HG03159 (cell line): ENCODE data around the gene ALX1.
A peak's percentile ranks its signal among the peaks of the same experiment; 100 is the strongest.
"Not testable (repeated sequence)": the region's sequence is repeated elsewhere in the genome, so short reads cannot be mapped to it uniquely, and the experiment has no call there.

ENCODE experiments used
- ATAC-seq: cut with Tn5 transposase; IDR thresholded peaks from one replicate; pipeline ENCODE4 v1.9.1; 2021; ENCODE audit warnings: mild to moderate bottlenecking, moderate library complexity; ENCODE audit not compliant: unreplicated experiment

The ALX1 gene

GRCh38 chr12:85299053-85299452 is 19.0 kb downstream of the ALX1 start:
- no peak for ATAC-seq

- peak; percentile 59 for ATAC-seq
These were observed 21.0 kb downstream of the ALX1 start for GRCh38 chr12:85301051-85301450.

- no peak for ATAC-seq
These were observed 28.4 kb downstream of the ALX1 start for GRCh38 chr12:85308374-85308773.

GRCh38 chr12:85309125-85309566 is 29.1 kb downstream of the ALX1 start:
- no peak for ATAC-seq

- no peak for ATAC-seq
These were observed 30.0 kb downstream of the ALX1 start for GRCh38 chr12:85310025-85310424.

GRCh38 chr12:85310456-85311076 is 30.5 kb downstream of the ALX1 start:
- ATAC-seq = no peak

- ATAC-seq = not testable (repeated sequence)
These were observed 38.0 kb downstream of the ALX1 start for GRCh38 chr12:85317866-85318636.

- no peak for ATAC-seq
These were observed 42.7 kb downstream of the ALX1 start for GRCh38 chr12:85322715-85323114.

GRCh38 chr12:85325442-85325841 is 45.4 kb downstream of the ALX1 start:
- ATAC-seq = no peak

GRCh38 chr12:85329913-85330312 is 49.9 kb downstream of the ALX1 start:
- ATAC-seq = no peak

GRCh38 chr12:85348779-85349178 is 68.8 kb downstream of the ALX1 start:
- ATAC-seq = no peak

- no peak for ATAC-seq
These were observed 70.3 kb downstream of the ALX1 start for GRCh38 chr12:85350356-85350755.
